Measurements from ENCODE around the gene RAD51B.
"Not testable (repeated sequence)": the region's sequence is repeated elsewhere in the genome, so short reads cannot be mapped to it uniquely, and the experiment has no call there.

DNA sequence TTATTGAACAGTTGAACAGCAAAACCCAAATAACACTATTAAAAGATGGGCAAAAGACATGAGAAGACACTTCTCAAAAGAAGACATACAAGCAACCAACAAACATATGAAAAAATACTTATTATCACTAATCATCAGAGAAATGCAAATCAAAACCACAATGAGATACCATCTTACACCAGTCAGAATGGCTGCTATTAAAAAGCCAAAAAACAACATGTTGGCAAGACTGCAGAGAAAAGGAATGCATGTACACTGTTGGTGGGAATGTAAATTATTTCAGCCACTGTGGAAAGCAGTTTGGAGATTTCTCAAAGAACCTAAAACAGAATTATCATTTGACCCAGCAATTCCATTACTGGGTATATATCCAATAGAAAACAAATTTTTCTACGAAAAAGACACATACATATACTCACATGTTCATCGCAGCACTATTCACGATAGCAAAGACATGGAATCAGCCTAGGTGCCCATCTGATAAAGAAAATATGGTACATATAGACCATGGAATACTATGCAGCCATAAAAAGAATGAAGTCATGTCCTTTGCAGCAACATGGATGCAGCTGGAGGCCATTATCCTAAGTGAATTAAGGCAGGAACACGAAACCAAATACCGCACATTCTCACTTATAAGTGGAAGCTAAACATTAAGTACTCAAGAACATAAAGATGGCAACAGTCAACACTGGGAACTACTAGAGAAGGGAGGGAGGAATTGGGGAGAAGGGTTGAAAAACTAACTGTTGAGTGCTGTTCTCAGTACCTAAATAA is 367.1 kb downstream of the RAD51B start:
- TF ChIP-seq EZH2 (IDR thresholded peaks at IDR 0.05; ENCODE audit: low read length, missing control alignments), result not testable (repeated sequence)
- TF ChIP-seq, protein P1, sequence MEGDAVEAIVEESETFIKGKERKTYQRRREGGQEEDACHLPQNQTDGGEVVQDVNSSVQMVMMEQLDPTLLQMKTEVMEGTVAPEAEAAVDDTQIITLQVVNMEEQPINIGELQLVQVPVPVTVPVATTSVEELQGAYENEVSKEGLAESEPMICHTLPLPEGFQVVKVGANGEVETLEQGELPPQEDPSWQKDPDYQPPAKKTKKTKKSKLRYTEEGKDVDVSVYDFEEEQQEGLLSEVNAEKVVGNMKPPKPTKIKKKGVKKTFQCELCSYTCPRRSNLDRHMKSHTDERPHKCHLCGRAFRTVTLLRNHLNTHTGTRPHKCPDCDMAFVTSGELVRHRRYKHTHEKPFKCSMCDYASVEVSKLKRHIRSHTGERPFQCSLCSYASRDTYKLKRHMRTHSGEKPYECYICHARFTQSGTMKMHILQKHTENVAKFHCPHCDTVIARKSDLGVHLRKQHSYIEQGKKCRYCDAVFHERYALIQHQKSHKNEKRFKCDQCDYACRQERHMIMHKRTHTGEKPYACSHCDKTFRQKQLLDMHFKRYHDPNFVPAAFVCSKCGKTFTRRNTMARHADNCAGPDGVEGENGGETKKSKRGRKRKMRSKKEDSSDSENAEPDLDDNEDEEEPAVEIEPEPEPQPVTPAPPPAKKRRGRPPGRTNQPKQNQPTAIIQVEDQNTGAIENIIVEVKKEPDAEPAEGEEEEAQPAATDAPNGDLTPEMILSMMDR (conservative IDR thresholded peaks at IDR 0.05 in 1 of 2, IDR thresholded peaks at IDR 0.05 in 1 of 2; ENCODE audit: low read depth in 1 of 2, low read length in 2 of 2), result not testable (repeated sequence)
